PC-9 (cell line): Measurements from ENCODE around the gene TSPAN32. TPM values are rescaled to one million over a fixed set of nuclear protein-coding genes. Genes with fewer than 3 reads are reported as not detected.

Experiments
- BruUV-seq: library from RNA; stranded (reverse); fragments of 400-500 nt; replicated peaks from 2 replicates; lab custom pipeline; 2021; lab: Mats Ljungman, UMichigan
- CTCF ChIA-PET: fragments of 300-600 bp; sonication (Branson Sonifier 250); formaldehyde crosslinking; loops from one replicate; lab custom pipeline; 2022; ENCODE audit warnings: antibody characterized with exemption; lab: Charles Lee
- POLR2A ChIA-PET: fragments of 300-600 bp; sonication (Branson Sonifier 250); formaldehyde crosslinking; loops from one replicate; lab custom pipeline; 2022; ENCODE audit warnings: antibody characterized with exemption; ENCODE audit not compliant: unreplicated experiment; lab: Charles Lee
- DNase-seq, 2 experiments: peaks; one replicate each; pipeline versions ENCODE4 v3.0.0 to v3.0.0-alpha.2; 2015 to 2022; ENCODE audit warnings: mixed read lengths in 1 of 2
- H2AFZ ChIP-seq: fragments of 200-600 bp; sonication (generic); 2 replicates; pipeline ENCODE4 v1.8.1; 2017; ENCODE audit warnings: antibody characterized with exemption
- H3F3A ChIP-seq: fragments of 200-600 bp; sonication (generic); 2 replicates; pipeline ENCODE4 v1.8.1; 2017; ENCODE audit warnings: antibody characterized with exemption, mild to moderate bottlenecking, low read depth; ENCODE audit not compliant: insufficient read depth
- H3K27ac ChIP-seq: fragments of 200-600 bp; sonication (generic); 2 replicates; pipeline ENCODE4 v1.6.1; 2016; ENCODE audit warnings: mixed run types
- H3K27me3 ChIP-seq: fragments of 200-600 bp; sonication (generic); 2 replicates; pipeline ENCODE4 v1.6.1; 2016; ENCODE audit warnings: low read depth, mixed run types; ENCODE audit not compliant: insufficient read depth
- H3K36me3 ChIP-seq: fragments of 200-600 bp; sonication (generic); 2 replicates; pipeline ENCODE4 v1.6.1; 2016; ENCODE audit warnings: low read depth, mixed run types
- H3K4me1 ChIP-seq: fragments of 200-600 bp; sonication (generic); replicated peaks from 2 replicates; pipeline ENCODE4 v1.6.1; 2016; ENCODE audit warnings: mixed run types; ENCODE audit not compliant: insufficient read depth
- H3K4me2 ChIP-seq: fragments of 200-600 bp; sonication (generic); 2 replicates; pipeline ENCODE4 v1.6.1; 2017; ENCODE audit warnings: mixed run types
- H3K4me3 ChIP-seq: fragments of 200-600 bp; sonication (generic); 2 replicates; pipeline ENCODE4 v1.6.1; 2016; ENCODE audit warnings: mixed run types
- H3K79me2 ChIP-seq: fragments of 200-600 bp; sonication (generic); 2 replicates; pipeline ENCODE4 v1.6.1; 2017; ENCODE audit warnings: low read depth, mixed run types
- H3K9me2 ChIP-seq: fragments of 200-600 bp; sonication (generic); 2 replicates; pipeline ENCODE4 v1.8.1; 2017; ENCODE audit warnings: mild to moderate bottlenecking; ENCODE audit not compliant: insufficient read depth
- H3K9me3 ChIP-seq: fragments of 200-600 bp; sonication (generic); 2 replicates; pipeline ENCODE4 v1.8.1; 2016; ENCODE audit warnings: low read depth; ENCODE audit not compliant: insufficient read depth
- H4K20me1 ChIP-seq: fragments of 200-600 bp; sonication (generic); 2 replicates; pipeline ENCODE4 v1.8.1; 2017; ENCODE audit not compliant: insufficient read depth
- CTCF ChIP-seq: fragments of 200-600 bp; sonication (generic); conservative IDR thresholded peaks from 2 replicates; pipeline ENCODE4 v1.6.1; 2017; ENCODE audit warnings: mixed run types, antibody characterized with exemption, mild to moderate bottlenecking, moderate library complexity
- EZH2 ChIP-seq: fragments of 200-600 bp; sonication (generic); IDR thresholded peaks from 2 replicates; pipeline ENCODE4 v1.8.0; 2017; ENCODE audit warnings: antibody characterized with exemption, low read depth
- intact Hi-C: fragments of 100-400 bp; cut with micrococcal nuclease; formaldehyde crosslinking; loops from one replicate; pipeline ENCODE4 v1.10.0; 2022; ENCODE audit not compliant: unreplicated experiment
- total RNA-seq: library from RNA; stranded (reverse); gene quantifications from 2 replicates; pipeline ENCODE4 v1.2.3, GENCODE V29; 2021

The TSPAN32 gene
- total RNA-seq, 1 experiment from 2014 or later, result not detected

- Histone ChIP-seq H3K9me3 (no peaks in the 10 kb centered on the region), H3K4me1 (peaks cover 8% of the 10 kb centered on the region), H3K4me3 (no peak overlapping the region), H3K4me2 (no peak overlapping the region), H3K79me2 (no peaks in the 10 kb centered on the region), H3F3A (peaks cover 3% of the 10 kb centered on the region; the same call in 1 of the 2 replicates), H3K27ac (no peak overlapping the region), H2AFZ (no peak overlapping the region), H4K20me1 (no peaks in the 10 kb centered on the region), H3K27me3 (no peaks in the 10 kb centered on the region), H3K9me2 (no peaks in the 10 kb centered on the region), H3K36me3 (no peaks in the 10 kb centered on the region)
- no peak for TF ChIP-seq CTCF
- no peak for TF ChIP-seq EZH2
- POLR2A ChIA-PET, result no interaction called here
- no peak for DNase-seq
- intact Hi-C loops, result no loop called here
- CTCF ChIA-PET, result interaction anchor here (0.6 kb wide), 1 partner anchor 23 kb away, joined by 3 read pairs; no protein-coding TSS in a partner anchor
- BruUV-seq, result no TSS peak
These were observed 40.2 kb upstream of the TSPAN32 start for GRCh38 chr11:2261436-2262230.

GRCh38 chr11:2262301-2263070, 39.3 kb upstream of the TSPAN32 start:
- no TSS peak for BruUV-seq
- no peak overlapping the region for H2AFZ ChIP-seq
- DNase-seq, result no peak
- H3K4me3 ChIP-seq, result no peak overlapping the region
- peaks cover 1% of the 10 kb centered on the region for H3K4me1 ChIP-seq
- H3K4me2 ChIP-seq, result no peak overlapping the region
- no peaks in the 10 kb centered on the region for H4K20me1 ChIP-seq
- no peaks in the 10 kb centered on the region for H3K79me2 ChIP-seq
- H3K27me3 ChIP-seq, result no peaks in the 10 kb centered on the region
- H3K9me3 ChIP-seq, result no peaks in the 10 kb centered on the region
- no peaks in the 10 kb centered on the region; the same call in 1 of the 2 replicates for H3F3A ChIP-seq
- no peak for TF ChIP-seq CTCF
- TF ChIP-seq EZH2, result no peak
- no peak overlapping the region for H3K27ac ChIP-seq
- CTCF ChIA-PET, result no interaction called here
- intact Hi-C loops, result no loop called here
- no peaks in the 10 kb centered on the region for H3K36me3 ChIP-seq
- no peaks in the 10 kb centered on the region for H3K9me2 ChIP-seq
- POLR2A ChIA-PET, result no interaction called here

GRCh38 chr11:2263071-2263565, 38.7 kb upstream of the TSPAN32 start:
- H2AFZ ChIP-seq, result no peak overlapping the region
- no peaks in the 10 kb centered on the region for H3K9me3 ChIP-seq
- H3K4me1 ChIP-seq, result no peaks in the 10 kb centered on the region
- intact Hi-C loops, result no loop called here
- no peak overlapping the region for H3K4me3 ChIP-seq
- no peaks in the 10 kb centered on the region for H3K79me2 ChIP-seq
- no peaks in the 10 kb centered on the region for H3K27me3 ChIP-seq
- no peak for TF ChIP-seq EZH2
- no peak for TF ChIP-seq CTCF
- CTCF ChIA-PET, result no interaction called here
- H4K20me1 ChIP-seq, result no peaks in the 10 kb centered on the region
- peaks cover 1% of the 10 kb centered on the region for H3F3A ChIP-seq
- no peak overlapping the region for H3K27ac ChIP-seq
- no peaks in the 10 kb centered on the region for H3K36me3 ChIP-seq
- DNase-seq, result no peak
- POLR2A ChIA-PET, result no interaction called here
- no peaks in the 10 kb centered on the region for H3K9me2 ChIP-seq
- BruUV-seq, result no TSS peak
- H3K4me2 ChIP-seq, result no peak overlapping the region
